HepG2 (cell line): ENCODE results near the gene CDR2L. TPM values are rescaled to one million over a fixed set of nuclear protein-coding genes. Genes with fewer than 3 reads are reported as not detected.

Experiments
- CERS6 ChIP-seq: sonication (generic); formaldehyde crosslinking; IDR thresholded peaks from 2 replicates; pipeline ENCODE4 v1.5.0; 2020; ENCODE audit warnings: missing genetic modification reagents
- DR1 ChIP-seq: sonication (generic); formaldehyde crosslinking; IDR thresholded peaks from 2 replicates; pipeline ENCODE4 v1.8.0; 2021; ENCODE audit warnings: mild to moderate bottlenecking, missing genetic modification reagents, inconsistent platforms
- ELF4 ChIP-seq: sonication (generic); formaldehyde crosslinking; IDR thresholded peaks from 2 replicates; pipeline ENCODE4 v1.5.0; 2020; ENCODE audit warnings: missing genetic modification reagents, mild to moderate bottlenecking, moderate library complexity, borderline replicate concordance
- ETS1 ChIP-seq: sonication (generic); formaldehyde crosslinking; IDR thresholded peaks from 2 replicates; pipeline ENCODE4 v1.4.0; 2020; ENCODE audit warnings: missing genetic modification reagents
- GABPA ChIP-seq, 2 experiments: IDR thresholded peaks; 2 replicates each; pipeline ENCODE4 v1.6.1; 2011 to 2016; ENCODE audit warnings: low read depth in 2 of 2, low read length in 1 of 2, missing biosample characterization in 1 of 2, missing genetic modification characterization in 1 of 2
- HHEX ChIP-seq: IDR thresholded peaks from 2 replicates; pipeline ENCODE4 v1.6.1; 2016; ENCODE audit warnings: control low read depth
- HNRNPL ChIP-seq: fragments of 200-400 bp; formaldehyde crosslinking; IDR thresholded peaks from 2 replicates; pipeline ENCODE4 v1.6.1; 2017; ENCODE audit warnings: mild to moderate bottlenecking, low read depth, low read length
- MED8 ChIP-seq: sonication (generic); formaldehyde crosslinking; IDR thresholded peaks from 2 replicates; pipeline ENCODE4 v1.8.1; 2023; ENCODE audit warnings: mild to moderate bottlenecking, missing genetic modification reagents; ENCODE audit not compliant: insufficient replicate concordance
- MXD1 ChIP-seq: sonication (generic); formaldehyde crosslinking; IDR thresholded peaks from 2 replicates; pipeline ENCODE4 v1.4.0; 2020; ENCODE audit warnings: mild to moderate bottlenecking, missing genetic modification reagents
- PATZ1 ChIP-seq: sonication (generic); formaldehyde crosslinking; IDR thresholded peaks from 2 replicates; pipeline ENCODE4 v1.4.0; 2020; ENCODE audit warnings: missing genetic modification reagents
- RBM39 ChIP-seq: fragments of 200-400 bp; formaldehyde crosslinking; IDR thresholded peaks from one replicate; pipeline ENCODE4 v1.6.1; 2018; ENCODE audit warnings: antibody characterized with exemption, mild to moderate bottlenecking, low read depth, low read length; ENCODE audit not compliant: poor library complexity, severe bottlenecking
- RNF2 ChIP-seq: fragments of 450-650 bp; conservative IDR thresholded peaks from 2 replicates; pipeline ENCODE4 v1.6.1; 2016; ENCODE audit warnings: low read depth
- SPEN ChIP-seq: sonication (generic); formaldehyde crosslinking; IDR thresholded peaks from 2 replicates; pipeline ENCODE4 v1.5.1; 2020; ENCODE audit warnings: low read depth, mild to moderate bottlenecking, missing genetic modification reagents
- ZNF496 ChIP-seq: sonication (generic); formaldehyde crosslinking; IDR thresholded peaks from 2 replicates; pipeline ENCODE4 v1.8.1; 2023; ENCODE audit warnings: mild to moderate bottlenecking, moderate library complexity, missing genetic modification reagents; ENCODE audit not compliant: insufficient replicate concordance
- polyA plus RNA-seq, 8 experiments: library from polyadenylated mRNA; depleted of rRNA in 3 of 8; stranded (reverse) in 7 of 8; unstranded in 1 of 8; fragments of >200 nt; fragmentation: Illumina TruSeq in 4 of 8; extraction: Trizol in 4 of 8; gene quantifications; 2 replicates each; pipeline versions ENCODE4 v1.2.1 to v1.2.3, GENCODE V29; 2011 to 2016; ENCODE audit warnings: low read depth in 4 of 8, missing spikeins in 1 of 8, mixed read lengths in 1 of 8; ENCODE audit not compliant: insufficient read depth in 1 of 8
- total RNA-seq, 5 experiments: library from RNA; depleted of rRNA; stranded (reverse); fragments of >200 nt; fragmentation: Illumina TruSeq; extraction: Trizol; gene quantifications; 2 replicates each; pipeline ENCODE4 v1.2.3, GENCODE V29; 2016; ENCODE audit warnings: low read depth in 1 of 5
- TF ChIP-seq, protein P1 (sequence below): sonication (generic); formaldehyde crosslinking; IDR thresholded peaks from 2 replicates; pipeline ENCODE4 v1.5.0; 2020; ENCODE audit warnings: mild to moderate bottlenecking, missing genetic modification reagents, borderline replicate concordance

CDR2L gene
- total and polyA plus RNA-seq, 2 of the 13 experiments (the other 11 are each of a cell fraction or from before 2014, with no cell fraction given) = 1.9 to 2.1 TPM

- TF ChIP-seq DR1 (CRISPR knock-in tag) (peak; percentile 85), PATZ1 (peak; percentile 54; the same call in 1 of the 2 replicates), CERS6 (CRISPR knock-in tag) (peak; percentile 17; the same call in 1 of the 2 replicates), ELF4 (CRISPR knock-in tag) (no peak), ZNF496 (no peak), MED8 (CRISPR knock-in tag) (peak; percentile 91), GABPA (IDR thresholded peaks at IDR 0.05; ENCODE audit: low read depth, low read length) (no peak), GABPA (CRISPR knock-in tag; IDR thresholded peaks at IDR 0.05; ENCODE audit: low read depth) (no peak), SPEN (CRISPR knock-in tag) (peak; percentile 69; the same call in 1 of the 2 replicates), MXD1 (CRISPR knock-in tag) (peak; percentile 90), HHEX (CRISPR knock-in tag) (0 out of 2 replicates have a peak, but pooled peaks have one; percentile 53), RNF2 (peak; percentile 83), RBM39 (peak; percentile 27), ETS1 (CRISPR knock-in tag) (peak; percentile 67; the same call in 1 of the 2 replicates), HNRNPL (0 out of 2 replicates have a peak, but pooled peaks have one; percentile 19)
- TF ChIP-seq, protein P1, sequence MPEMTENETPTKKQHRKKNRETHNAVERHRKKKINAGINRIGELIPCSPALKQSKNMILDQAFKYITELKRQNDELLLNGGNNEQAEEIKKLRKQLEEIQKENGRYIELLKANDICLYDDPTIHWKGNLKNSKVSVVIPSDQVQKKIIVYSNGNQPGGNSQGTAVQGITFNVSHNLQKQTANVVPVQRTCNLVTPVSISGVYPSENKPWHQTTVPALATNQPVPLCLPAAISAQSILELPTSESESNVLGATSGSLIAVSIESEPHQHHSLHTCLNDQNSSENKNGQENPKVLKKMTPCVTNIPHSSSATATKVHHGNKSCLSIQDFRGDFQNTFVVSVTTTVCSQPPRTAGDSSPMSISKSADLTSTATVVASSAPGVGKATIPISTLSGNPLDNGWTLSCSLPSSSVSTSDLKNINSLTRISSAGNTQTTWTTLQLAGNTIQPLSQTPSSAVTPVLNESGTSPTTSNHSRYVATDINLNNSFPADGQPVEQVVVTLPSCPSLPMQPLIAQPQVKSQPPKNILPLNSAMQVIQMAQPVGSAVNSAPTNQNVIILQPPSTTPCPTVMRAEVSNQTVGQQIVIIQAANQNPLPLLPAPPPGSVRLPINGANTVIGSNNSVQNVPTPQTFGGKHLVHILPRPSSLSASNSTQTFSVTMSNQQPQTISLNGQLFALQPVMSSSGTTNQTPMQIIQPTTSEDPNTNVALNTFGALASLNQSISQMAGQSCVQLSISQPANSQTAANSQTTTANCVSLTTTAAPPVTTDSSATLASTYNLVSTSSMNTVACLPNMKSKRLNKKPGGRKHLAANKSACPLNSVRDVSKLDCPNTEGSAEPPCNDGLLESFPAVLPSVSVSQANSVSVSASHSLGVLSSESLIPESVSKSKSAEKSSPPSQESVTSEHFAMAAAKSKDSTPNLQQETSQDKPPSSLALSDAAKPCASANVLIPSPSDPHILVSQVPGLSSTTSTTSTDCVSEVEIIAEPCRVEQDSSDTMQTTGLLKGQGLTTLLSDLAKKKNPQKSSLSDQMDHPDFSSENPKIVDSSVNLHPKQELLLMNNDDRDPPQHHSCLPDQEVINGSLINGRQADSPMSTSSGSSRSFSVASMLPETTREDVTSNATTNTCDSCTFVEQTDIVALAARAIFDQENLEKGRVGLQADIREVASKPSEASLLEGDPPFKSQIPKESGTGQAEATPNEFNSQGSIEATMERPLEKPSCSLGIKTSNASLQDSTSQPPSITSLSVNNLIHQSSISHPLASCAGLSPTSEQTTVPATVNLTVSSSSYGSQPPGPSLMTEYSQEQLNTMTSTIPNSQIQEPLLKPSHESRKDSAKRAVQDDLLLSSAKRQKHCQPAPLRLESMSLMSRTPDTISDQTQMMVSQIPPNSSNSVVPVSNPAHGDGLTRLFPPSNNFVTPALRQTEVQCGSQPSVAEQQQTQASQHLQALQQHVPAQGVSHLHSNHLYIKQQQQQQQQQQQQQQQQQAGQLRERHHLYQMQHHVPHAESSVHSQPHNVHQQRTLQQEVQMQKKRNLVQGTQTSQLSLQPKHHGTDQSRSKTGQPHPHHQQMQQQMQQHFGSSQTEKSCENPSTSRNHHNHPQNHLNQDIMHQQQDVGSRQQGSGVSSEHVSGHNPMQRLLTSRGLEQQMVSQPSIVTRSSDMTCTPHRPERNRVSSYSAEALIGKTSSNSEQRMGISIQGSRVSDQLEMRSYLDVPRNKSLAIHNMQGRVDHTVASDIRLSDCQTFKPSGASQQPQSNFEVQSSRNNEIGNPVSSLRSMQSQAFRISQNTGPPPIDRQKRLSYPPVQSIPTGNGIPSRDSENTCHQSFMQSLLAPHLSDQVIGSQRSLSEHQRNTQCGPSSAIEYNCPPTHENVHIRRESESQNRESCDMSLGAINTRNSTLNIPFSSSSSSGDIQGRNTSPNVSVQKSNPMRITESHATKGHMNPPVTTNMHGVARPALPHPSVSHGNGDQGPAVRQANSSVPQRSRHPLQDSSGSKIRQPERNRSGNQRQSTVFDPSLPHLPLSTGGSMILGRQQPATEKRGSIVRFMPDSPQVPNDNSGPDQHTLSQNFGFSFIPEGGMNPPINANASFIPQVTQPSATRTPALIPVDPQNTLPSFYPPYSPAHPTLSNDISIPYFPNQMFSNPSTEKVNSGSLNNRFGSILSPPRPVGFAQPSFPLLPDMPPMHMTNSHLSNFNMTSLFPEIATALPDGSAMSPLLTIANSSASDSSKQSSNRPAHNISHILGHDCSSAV (CRISPR knock-in tag) = no peak
These were observed 46.9 kb downstream of the CDR2L start (continued) for GRCh38 chr17:75034236-75034908.
